ENCODE measurements around the gene XPO6. TPM values are rescaled to one million over a fixed set of nuclear protein-coding genes. Genes with fewer than 3 reads are reported as not detected.

The XPO6 gene
- total RNA-seq, 2 donors from 2014 or later = 89.5 to 94.4 TPM

- Histone ChIP-seq H3K4me1 (ENCODE audit: control insufficient read depth in 1 of 2, low read depth in 2 of 2) (peaks cover 0 to 32% of the 10 kb centered on the region in 2 donors), H3K9me3 (no peaks in the 10 kb centered on the region), H3K36me3 (no peaks in the 10 kb centered on the region), H3K27ac (no peak overlapping the region), H3K4me3 (no peak overlapping the region), H3K27me3 (replicated peaks; ENCODE audit: insufficient read depth) (no peaks in the 10 kb centered on the region)
- ATAC-seq (ENCODE audit: insufficient number of reproducible peaks, low FRiP score, low read depth) (no peak), DNase-seq (ENCODE audit: low spot score) (no peak)
- TF ChIP-seq, protein P1, sequence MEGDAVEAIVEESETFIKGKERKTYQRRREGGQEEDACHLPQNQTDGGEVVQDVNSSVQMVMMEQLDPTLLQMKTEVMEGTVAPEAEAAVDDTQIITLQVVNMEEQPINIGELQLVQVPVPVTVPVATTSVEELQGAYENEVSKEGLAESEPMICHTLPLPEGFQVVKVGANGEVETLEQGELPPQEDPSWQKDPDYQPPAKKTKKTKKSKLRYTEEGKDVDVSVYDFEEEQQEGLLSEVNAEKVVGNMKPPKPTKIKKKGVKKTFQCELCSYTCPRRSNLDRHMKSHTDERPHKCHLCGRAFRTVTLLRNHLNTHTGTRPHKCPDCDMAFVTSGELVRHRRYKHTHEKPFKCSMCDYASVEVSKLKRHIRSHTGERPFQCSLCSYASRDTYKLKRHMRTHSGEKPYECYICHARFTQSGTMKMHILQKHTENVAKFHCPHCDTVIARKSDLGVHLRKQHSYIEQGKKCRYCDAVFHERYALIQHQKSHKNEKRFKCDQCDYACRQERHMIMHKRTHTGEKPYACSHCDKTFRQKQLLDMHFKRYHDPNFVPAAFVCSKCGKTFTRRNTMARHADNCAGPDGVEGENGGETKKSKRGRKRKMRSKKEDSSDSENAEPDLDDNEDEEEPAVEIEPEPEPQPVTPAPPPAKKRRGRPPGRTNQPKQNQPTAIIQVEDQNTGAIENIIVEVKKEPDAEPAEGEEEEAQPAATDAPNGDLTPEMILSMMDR (IDR thresholded peaks at IDR 0.05) = no peak
Measured at GRCh38 chr16:28057949-28058348, 153.8 kb downstream of the XPO6 start.

DNA sequence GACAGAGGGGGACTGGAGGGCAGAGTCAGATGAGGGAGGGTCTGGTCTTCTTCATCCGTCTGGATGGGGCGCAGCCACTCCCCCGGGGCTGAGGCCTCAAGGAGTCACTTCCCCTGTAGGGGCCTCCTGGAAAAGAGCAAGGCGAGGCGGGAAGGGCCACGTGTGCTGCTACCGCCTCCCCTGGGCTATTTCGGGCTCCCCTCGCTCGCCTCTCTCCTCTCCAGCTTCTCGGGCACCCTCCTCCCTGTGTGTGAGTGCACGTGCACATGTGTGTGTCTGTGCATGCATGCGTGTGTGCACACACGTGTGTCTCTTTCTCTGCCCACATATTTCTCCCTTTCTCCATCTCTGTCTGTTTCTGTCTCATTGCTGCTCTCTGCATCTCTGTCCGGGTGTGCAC is 158.3 kb downstream of the XPO6 start:
- H3K27ac ChIP-seq = no peak overlapping the region

GRCh38 chr16:28052274-28053128 is 159.3 kb downstream of the XPO6 start:
- Histone ChIP-seq H3K27me3 (replicated peaks; ENCODE audit: insufficient read depth) (no peaks in the 10 kb centered on the region), H3K36me3 (no peaks in the 10 kb centered on the region), H3K27ac (no peak overlapping the region), H3K4me3 (no peak overlapping the region), H3K4me1 (ENCODE audit: control insufficient read depth in 1 of 2, low read depth in 2 of 2) (no peaks in the 10 kb centered on the region), H3K9me3 (peaks cover 8% of the 10 kb centered on the region)
- TF ChIP-seq, protein P1 (IDR thresholded peaks at IDR 0.05) = no peak
- no peak for ATAC-seq (ENCODE audit: insufficient number of reproducible peaks, low FRiP score, low read depth)
- DNase-seq (ENCODE audit: low spot score) = no peak

More for the DNA sequence above, 158.3 kb downstream of the XPO6 start:
- Histone ChIP-seq H3K9me3 (peaks cover 7% of the 10 kb centered on the region), H3K4me3 (no peak overlapping the region), H3K27me3 (replicated peaks; ENCODE audit: insufficient read depth) (no peaks in the 10 kb centered on the region), H3K36me3 (no peaks in the 10 kb centered on the region), H3K4me1 (ENCODE audit: control insufficient read depth in 1 of 2, low read depth in 2 of 2) (no peaks in the 10 kb centered on the region)
- ATAC-seq (ENCODE audit: insufficient number of reproducible peaks, low FRiP score, low read depth) (no peak), DNase-seq (ENCODE audit: low spot score) (no peak)
- TF ChIP-seq, protein P1 (IDR thresholded peaks at IDR 0.05) = no peak

DNA sequence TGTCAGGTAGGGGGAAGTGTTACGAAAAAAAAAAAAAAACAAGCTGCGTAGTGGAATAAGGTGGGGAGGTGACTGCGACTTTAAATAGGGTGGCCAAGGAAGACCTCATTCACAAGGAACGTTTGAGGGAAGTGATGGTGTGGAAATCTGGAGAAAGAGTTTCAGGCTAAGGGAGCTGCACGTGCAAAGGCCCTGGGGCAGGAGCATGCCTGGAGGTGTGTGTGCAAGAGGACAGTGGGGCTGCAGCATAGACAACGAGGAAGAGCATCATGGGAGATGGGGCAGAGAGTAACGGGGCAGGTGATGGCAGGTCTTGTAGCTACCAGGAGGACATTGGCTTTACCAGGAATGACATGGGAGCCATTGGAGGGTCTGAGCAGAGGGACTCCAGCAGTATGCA is 160.3 kb downstream of the XPO6 start:
- no peak for ATAC-seq (ENCODE audit: insufficient number of reproducible peaks, low FRiP score, low read depth)
- TF ChIP-seq, protein P1 (IDR thresholded peaks at IDR 0.05) = no peak
- DNase-seq (ENCODE audit: low spot score) = no peak
- Histone ChIP-seq H3K27me3 (replicated peaks; ENCODE audit: insufficient read depth) (no peaks in the 10 kb centered on the region), H3K27ac (no peak overlapping the region), H3K36me3 (no peaks in the 10 kb centered on the region), H3K9me3 (peaks cover 8% of the 10 kb centered on the region), H3K4me1 (ENCODE audit: control insufficient read depth in 1 of 2, low read depth in 2 of 2) (no peaks in the 10 kb centered on the region), H3K4me3 (no peak overlapping the region)

Other genes with a start within 250 kb of the XPO6 start
- gene GSG1L, start 148.3 kb downstream of the XPO6 start, total RNA-seq = 1 to 10 TPM; 5.3 to 5.9 TPM
- gene SBK1, start 80.6 kb upstream of the XPO6 start, total RNA-seq = under 1 TPM; 0.81 to 0.92 TPM
- 1 to 10 TPM; 2.2 to 8.2 TPM for gene NPIPB6, start 151.5 kb upstream of the XPO6 start, total RNA-seq
- gene EIF3CL, start 191.9 kb upstream of the XPO6 start, total RNA-seq = 100 to 1,000 TPM in 1 of 2 donors, 10 to 100 TPM in 1; 72.4 to 107 TPM

Data from thoracic aorta (tissue), 2 donors.